Breast epithelium (tissue), 3 donors: ENCODE results near the gene TRIM38.

Experiments used
- POLR2A ChIP-seq: fragments of 450-650 bp; IDR thresholded peaks from one replicate; pipeline ENCODE4 v1.6.1; 2016; ENCODE audit warnings: antibody characterized with exemption, mild to moderate bottlenecking, moderate library complexity
- POLR2AphosphoS5 ChIP-seq, 3 donors: sonication (generic); formaldehyde crosslinking; IDR thresholded peaks; one replicate each; pipeline ENCODE4 v1.6.1; 2017; ENCODE audit warnings: antibody characterized with exemption in 3 of 3
- TF ChIP-seq, protein P1 (sequence below), 3 donors: fragments of 450-650 bp; IDR thresholded peaks; one replicate each; pipeline ENCODE4 v1.5.1; 2016 to 2017; ENCODE audit warnings: antibody characterized with exemption in 3 of 3, mild to moderate bottlenecking in 3 of 3, moderate library complexity in 3 of 3

DNA sequence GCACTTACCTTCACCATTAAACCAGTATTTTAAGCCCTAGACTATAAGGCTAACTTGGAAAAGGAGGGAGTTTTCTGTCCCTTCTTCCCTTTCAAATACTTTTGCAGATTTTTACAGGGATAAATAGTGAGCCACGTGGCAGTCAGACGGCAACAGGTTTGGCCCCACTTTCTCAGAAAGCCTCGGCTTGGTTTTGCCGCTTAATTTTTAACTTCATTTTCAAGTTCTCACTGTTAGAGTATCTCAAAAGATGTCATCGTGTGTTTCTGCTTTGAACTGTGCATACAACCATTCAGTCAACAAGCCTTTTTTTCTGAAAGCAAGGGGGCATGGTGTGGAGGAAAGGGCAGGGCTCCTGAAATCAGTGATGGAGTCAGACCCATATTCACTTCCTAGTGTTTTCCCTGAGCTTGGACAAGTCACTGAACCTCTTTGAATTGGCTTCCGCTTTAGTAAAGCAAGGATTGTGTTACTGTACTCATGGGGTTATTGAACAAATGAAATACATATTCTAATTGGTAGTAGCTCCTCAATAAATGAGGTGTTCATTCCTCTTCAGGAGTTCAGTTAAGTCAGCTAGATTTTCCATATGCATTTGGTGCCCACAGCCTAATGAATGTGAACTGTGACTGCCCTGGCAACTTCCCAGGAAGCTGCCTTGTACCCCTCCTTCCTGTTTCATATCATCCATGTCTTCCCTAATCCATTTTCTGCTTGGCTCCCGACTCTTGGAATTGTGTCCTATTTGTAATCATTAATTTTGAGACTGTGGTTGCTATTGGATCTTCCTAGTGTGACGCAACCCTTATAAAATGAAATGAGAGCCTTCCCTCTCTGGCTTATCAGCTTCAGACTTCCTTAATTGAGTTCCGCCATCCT lies 31.8 kb upstream of the TRIM38 start, which contains the start of gene SLC17A2:
- TF ChIP-seq, protein P1, sequence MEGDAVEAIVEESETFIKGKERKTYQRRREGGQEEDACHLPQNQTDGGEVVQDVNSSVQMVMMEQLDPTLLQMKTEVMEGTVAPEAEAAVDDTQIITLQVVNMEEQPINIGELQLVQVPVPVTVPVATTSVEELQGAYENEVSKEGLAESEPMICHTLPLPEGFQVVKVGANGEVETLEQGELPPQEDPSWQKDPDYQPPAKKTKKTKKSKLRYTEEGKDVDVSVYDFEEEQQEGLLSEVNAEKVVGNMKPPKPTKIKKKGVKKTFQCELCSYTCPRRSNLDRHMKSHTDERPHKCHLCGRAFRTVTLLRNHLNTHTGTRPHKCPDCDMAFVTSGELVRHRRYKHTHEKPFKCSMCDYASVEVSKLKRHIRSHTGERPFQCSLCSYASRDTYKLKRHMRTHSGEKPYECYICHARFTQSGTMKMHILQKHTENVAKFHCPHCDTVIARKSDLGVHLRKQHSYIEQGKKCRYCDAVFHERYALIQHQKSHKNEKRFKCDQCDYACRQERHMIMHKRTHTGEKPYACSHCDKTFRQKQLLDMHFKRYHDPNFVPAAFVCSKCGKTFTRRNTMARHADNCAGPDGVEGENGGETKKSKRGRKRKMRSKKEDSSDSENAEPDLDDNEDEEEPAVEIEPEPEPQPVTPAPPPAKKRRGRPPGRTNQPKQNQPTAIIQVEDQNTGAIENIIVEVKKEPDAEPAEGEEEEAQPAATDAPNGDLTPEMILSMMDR (IDR thresholded peaks at IDR 0.05): no peak
- TF ChIP-seq POLR2A: no peak
- no peak for TF ChIP-seq POLR2AphosphoS5 (IDR thresholded peaks at IDR 0.05)
